HepG2 (cell line): ENCODE measurements around the gene TMEM74B. TPM values are rescaled to one million over a fixed set of nuclear protein-coding genes. Genes with fewer than 3 reads are reported as not detected.
A peak's percentile ranks its signal among the peaks of the same experiment; 100 is the strongest.

Source experiments
- FIP1L1 ChIP-seq: fragments of 200-400 bp; formaldehyde crosslinking; IDR thresholded peaks from 2 replicates; pipeline ENCODE4 v1.6.1; 2018; ENCODE audit warnings: low read depth, mild to moderate bottlenecking, low read length, moderate library complexity, borderline replicate concordance; ENCODE audit not compliant: insufficient read depth
- HOXA3 ChIP-seq: sonication (generic); formaldehyde crosslinking; IDR thresholded peaks from 2 replicates; pipeline ENCODE4 v1.5.0; 2020; ENCODE audit warnings: missing genetic modification reagents
- KDM5B ChIP-seq: sonication (generic); formaldehyde crosslinking; IDR thresholded peaks from 2 replicates; pipeline ENCODE4 v1.4.0; 2020; ENCODE audit warnings: missing genetic modification reagents, mild to moderate bottlenecking, borderline replicate concordance
- MIER2 ChIP-seq: IDR thresholded peaks from 2 replicates; pipeline ENCODE4 v1.6.1; 2016; ENCODE audit warnings: missing biosample characterization, missing genetic modification reagents
- MIER3 ChIP-seq: IDR thresholded peaks from 2 replicates; pipeline ENCODE4 v1.6.1; 2016; ENCODE audit warnings: missing compliant biosample characterization, borderline replicate concordance
- MTF1 ChIP-seq: sonication (generic); formaldehyde crosslinking; IDR thresholded peaks from 2 replicates; pipeline ENCODE4 v1.5.0; 2020; ENCODE audit warnings: missing genetic modification reagents
- NR2F1 ChIP-seq, 2 experiments: fragments of 450-650 bp in 1 of 2; formaldehyde crosslinking in 1 of 2; IDR thresholded peaks; 2 replicates each; pipeline versions ENCODE4 v1.5.0 to v1.6.1; 2016 to 2020; ENCODE audit warnings: mild to moderate bottlenecking in 1 of 2, missing compliant biosample characterization in 1 of 2, missing genetic modification reagents in 1 of 2, moderate library complexity in 1 of 2
- PHF8 ChIP-seq: sonication (generic); formaldehyde crosslinking; IDR thresholded peaks from 2 replicates; pipeline ENCODE4 v1.5.0; 2020; ENCODE audit warnings: missing genetic modification reagents
- SMAD1 ChIP-seq: sonication (generic); formaldehyde crosslinking; IDR thresholded peaks from 2 replicates; pipeline ENCODE4 v1.4.0; 2020; ENCODE audit warnings: missing genetic modification reagents, low read depth, mild to moderate bottlenecking, borderline replicate concordance
- SMARCC2 ChIP-seq: fragments of 450-650 bp; IDR thresholded peaks from 2 replicates; pipeline ENCODE4 v1.6.1; 2017; ENCODE audit warnings: antibody characterized with exemption, mild to moderate bottlenecking
- SP2 ChIP-seq: sonication (generic); formaldehyde crosslinking; IDR thresholded peaks from 2 replicates; pipeline ENCODE4 v1.5.1; 2020; ENCODE audit warnings: mild to moderate bottlenecking, missing genetic modification reagents
- SPEN ChIP-seq: sonication (generic); formaldehyde crosslinking; IDR thresholded peaks from 2 replicates; pipeline ENCODE4 v1.5.1; 2020; ENCODE audit warnings: low read depth, mild to moderate bottlenecking, missing genetic modification reagents
- ZNF225 ChIP-seq: sonication (generic); formaldehyde crosslinking; IDR thresholded peaks from 2 replicates; pipeline ENCODE4 v1.4.0; 2020; ENCODE audit warnings: mild to moderate bottlenecking, missing genetic modification reagents
- ZNF274 ChIP-seq: sonication (generic); formaldehyde crosslinking; IDR thresholded peaks from 2 replicates; pipeline ENCODE4 v1.5.1; 2020; ENCODE audit warnings: mild to moderate bottlenecking, missing genetic modification reagents
- ZNF350 ChIP-seq: sonication (generic); formaldehyde crosslinking; IDR thresholded peaks from 2 replicates; pipeline ENCODE4 v1.4.0; 2020; ENCODE audit warnings: mild to moderate bottlenecking, low read depth, missing genetic modification reagents, borderline replicate concordance
- ZNF777 ChIP-seq: sonication (generic); formaldehyde crosslinking; IDR thresholded peaks from 2 replicates; pipeline ENCODE4 v1.4.0; 2020; ENCODE audit warnings: missing genetic modification reagents
- ZSCAN9 ChIP-seq: IDR thresholded peaks from 2 replicates; pipeline ENCODE4 v1.6.1; 2016; ENCODE audit warnings: borderline replicate concordance
- polyA plus RNA-seq, 8 experiments: library from polyadenylated mRNA; depleted of rRNA in 3 of 8; stranded (reverse) in 7 of 8; unstranded in 1 of 8; fragments of >200 nt; fragmentation: Illumina TruSeq in 4 of 8; extraction: Trizol in 4 of 8; gene quantifications; 2 replicates each; pipeline versions ENCODE4 v1.2.1 to v1.2.3, GENCODE V29; 2011 to 2016; ENCODE audit warnings: low read depth in 4 of 8, missing spikeins in 1 of 8, mixed read lengths in 1 of 8; ENCODE audit not compliant: insufficient read depth in 1 of 8
- total RNA-seq, 5 experiments: library from RNA; depleted of rRNA; stranded (reverse); fragments of >200 nt; fragmentation: Illumina TruSeq; extraction: Trizol; gene quantifications; 2 replicates each; pipeline ENCODE4 v1.2.3, GENCODE V29; 2016; ENCODE audit warnings: low read depth in 1 of 5
- TF ChIP-seq, protein P1 (sequence below): sonication (generic); formaldehyde crosslinking; IDR thresholded peaks from 2 replicates; pipeline ENCODE4 v1.4.0; 2020; ENCODE audit warnings: missing genetic modification reagents, borderline replicate concordance
- TF ChIP-seq, protein P2 (sequence below): IDR thresholded peaks from 2 replicates; pipeline ENCODE4 v1.6.1; 2012; ENCODE audit warnings: low read depth, low read length, improper control_type of control experiment
- TF ChIP-seq, protein P3 (sequence below): sonication (generic); formaldehyde crosslinking; IDR thresholded peaks from 2 replicates; pipeline ENCODE4 v1.5.0; 2020; ENCODE audit warnings: missing genetic modification reagents
- TF ChIP-seq, protein P4 (sequence below): IDR thresholded peaks from 2 replicates; pipeline ENCODE4 v1.6.1; 2016; ENCODE audit warnings: mild to moderate bottlenecking

TMEM74B gene
- total and polyA plus RNA-seq, 2 of the 13 experiments (the other 11 are each of a cell fraction or from before 2014, with no cell fraction given), result 4.7 to 18.4 TPM

DNA sequence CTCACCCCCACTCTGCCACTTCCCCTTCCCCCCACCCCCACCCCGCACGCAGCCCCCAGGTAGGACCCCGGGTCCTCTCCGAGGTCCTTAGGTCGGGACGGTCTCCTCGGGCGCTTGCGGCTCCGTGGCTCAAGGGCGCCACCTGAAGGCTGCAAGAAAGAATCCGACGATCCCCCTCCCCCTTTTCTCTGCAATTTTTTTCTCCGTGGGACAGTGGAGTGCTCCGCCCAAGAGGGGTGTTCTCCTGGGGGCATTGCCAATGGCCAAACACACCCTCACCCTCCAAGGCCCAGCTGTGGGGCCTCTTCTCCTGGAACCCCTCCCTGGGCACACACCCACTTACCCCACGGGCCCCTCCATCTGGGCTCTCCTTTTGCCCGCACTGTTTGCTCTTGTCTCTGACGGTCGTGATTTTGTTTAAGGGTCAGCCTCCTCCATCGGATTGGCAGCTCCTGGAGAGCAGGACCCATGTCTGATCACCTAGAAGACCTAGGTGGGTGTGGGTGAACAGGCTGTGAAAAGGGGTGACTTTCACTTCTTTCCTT lies 1.1 kb upstream of the TMEM74B start (continued):
- TF ChIP-seq, protein P1, sequence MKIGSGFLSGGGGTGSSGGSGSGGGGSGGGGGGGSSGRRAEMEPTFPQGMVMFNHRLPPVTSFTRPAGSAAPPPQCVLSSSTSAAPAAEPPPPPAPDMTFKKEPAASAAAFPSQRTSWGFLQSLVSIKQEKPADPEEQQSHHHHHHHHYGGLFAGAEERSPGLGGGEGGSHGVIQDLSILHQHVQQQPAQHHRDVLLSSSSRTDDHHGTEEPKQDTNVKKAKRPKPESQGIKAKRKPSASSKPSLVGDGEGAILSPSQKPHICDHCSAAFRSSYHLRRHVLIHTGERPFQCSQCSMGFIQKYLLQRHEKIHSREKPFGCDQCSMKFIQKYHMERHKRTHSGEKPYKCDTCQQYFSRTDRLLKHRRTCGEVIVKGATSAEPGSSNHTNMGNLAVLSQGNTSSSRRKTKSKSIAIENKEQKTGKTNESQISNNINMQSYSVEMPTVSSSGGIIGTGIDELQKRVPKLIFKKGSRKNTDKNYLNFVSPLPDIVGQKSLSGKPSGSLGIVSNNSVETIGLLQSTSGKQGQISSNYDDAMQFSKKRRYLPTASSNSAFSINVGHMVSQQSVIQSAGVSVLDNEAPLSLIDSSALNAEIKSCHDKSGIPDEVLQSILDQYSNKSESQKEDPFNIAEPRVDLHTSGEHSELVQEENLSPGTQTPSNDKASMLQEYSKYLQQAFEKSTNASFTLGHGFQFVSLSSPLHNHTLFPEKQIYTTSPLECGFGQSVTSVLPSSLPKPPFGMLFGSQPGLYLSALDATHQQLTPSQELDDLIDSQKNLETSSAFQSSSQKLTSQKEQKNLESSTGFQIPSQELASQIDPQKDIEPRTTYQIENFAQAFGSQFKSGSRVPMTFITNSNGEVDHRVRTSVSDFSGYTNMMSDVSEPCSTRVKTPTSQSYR (CRISPR knock-in tag), result peak; percentile 80; the same call in 1 of the 2 replicates
- TF ChIP-seq FIP1L1 (0 out of 2 replicates have a peak, but pooled peaks have one; percentile 20), ZSCAN9 (CRISPR knock-in tag) (0 out of 2 replicates have a peak, but pooled peaks have one; percentile 13), NR2F1 (CRISPR knock-in tag; IDR thresholded peaks at IDR 0.05) (peak in 1 of 2 experiments; percentile 37; a peak in 1 of 4 replicates), ZNF350 (peak; percentile 72; the same call in 1 of the 2 replicates), MIER2 (CRISPR knock-in tag) (no peak), ZNF777 (CRISPR knock-in tag) (peak; percentile 0; the same call in 1 of the 2 replicates), ZNF225 (CRISPR knock-in tag) (peak; percentile 86), SP2 (CRISPR knock-in tag) (peak; percentile 2; the same call in 1 of the 2 replicates), SMARCC2 (no peak), ZNF274 (no peak; the same call in 1 of the 2 replicates), KDM5B (CRISPR knock-in tag) (peak; percentile 68), HOXA3 (CRISPR knock-in tag) (no peak), PHF8 (CRISPR knock-in tag) (peak; percentile 47), SMAD1 (CRISPR knock-in tag) (peak; percentile 81; the same call in 1 of the 2 replicates), MIER3 (CRISPR knock-in tag) (peak; percentile 47; the same call in 1 of the 2 replicates), SPEN (CRISPR knock-in tag) (peak; percentile 18; the same call in 1 of the 2 replicates), MTF1 (no peak)
- TF ChIP-seq, protein P2, sequence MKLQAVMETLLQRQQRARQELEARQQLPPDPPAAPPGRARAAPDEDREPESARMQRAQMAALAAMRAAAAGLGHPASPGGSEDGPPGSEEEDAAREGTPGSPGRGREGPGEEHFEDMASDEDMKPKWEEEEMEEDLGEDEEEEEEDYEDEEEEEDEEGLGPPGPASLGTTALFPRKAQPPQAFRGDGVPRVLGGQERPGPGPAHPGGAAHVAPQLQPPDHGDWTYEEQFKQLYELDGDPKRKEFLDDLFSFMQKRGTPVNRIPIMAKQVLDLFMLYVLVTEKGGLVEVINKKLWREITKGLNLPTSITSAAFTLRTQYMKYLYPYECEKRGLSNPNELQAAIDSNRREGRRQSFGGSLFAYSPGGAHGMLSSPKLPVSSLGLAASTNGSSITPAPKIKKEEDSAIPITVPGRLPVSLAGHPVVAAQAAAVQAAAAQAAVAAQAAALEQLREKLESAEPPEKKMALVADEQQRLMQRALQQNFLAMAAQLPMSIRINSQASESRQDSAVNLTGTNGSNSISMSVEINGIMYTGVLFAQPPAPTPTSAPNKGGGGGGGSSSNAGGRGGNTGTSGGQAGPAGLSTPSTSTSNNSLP, result no peak
- TF ChIP-seq, protein P3, sequence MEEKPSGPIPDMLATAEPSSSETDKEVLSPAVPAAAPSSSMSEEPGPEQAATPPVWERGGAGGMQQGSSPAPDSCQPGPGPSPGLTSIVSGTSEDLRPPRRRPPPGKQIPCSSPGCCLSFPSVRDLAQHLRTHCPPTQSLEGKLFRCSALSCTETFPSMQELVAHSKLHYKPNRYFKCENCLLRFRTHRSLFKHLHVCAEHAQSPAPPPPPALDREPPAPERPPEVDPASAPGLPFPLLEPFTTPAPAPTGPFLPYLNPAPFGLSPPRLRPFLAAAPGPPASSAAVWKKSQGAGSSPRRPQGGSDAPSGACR (CRISPR knock-in tag), result no peak
- TF ChIP-seq, protein P4, sequence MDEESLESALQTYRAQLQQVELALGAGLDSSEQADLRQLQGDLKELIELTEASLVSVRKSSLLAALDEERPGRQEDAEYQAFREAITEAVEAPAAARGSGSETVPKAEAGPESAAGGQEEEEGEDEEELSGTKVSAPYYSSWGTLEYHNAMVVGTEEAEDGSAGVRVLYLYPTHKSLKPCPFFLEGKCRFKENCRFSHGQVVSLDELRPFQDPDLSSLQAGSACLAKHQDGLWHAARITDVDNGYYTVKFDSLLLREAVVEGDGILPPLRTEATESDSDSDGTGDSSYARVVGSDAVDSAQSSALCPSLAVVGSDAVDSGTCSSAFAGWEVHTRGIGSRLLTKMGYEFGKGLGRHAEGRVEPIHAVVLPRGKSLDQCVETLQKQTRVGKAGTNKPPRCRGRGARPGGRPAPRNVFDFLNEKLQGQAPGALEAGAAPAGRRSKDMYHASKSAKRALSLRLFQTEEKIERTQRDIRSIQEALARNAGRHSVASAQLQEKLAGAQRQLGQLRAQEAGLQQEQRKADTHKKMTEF (CRISPR knock-in tag), result peak; percentile 48; the same call in 1 of the 2 replicates
